Measurements from ENCODE around the gene COL4A1.
"Not testable (repeated sequence)": the region's sequence is repeated elsewhere in the genome, so short reads cannot be mapped to it uniquely, and the experiment has no call there.

COL4A1 gene

DNA sequence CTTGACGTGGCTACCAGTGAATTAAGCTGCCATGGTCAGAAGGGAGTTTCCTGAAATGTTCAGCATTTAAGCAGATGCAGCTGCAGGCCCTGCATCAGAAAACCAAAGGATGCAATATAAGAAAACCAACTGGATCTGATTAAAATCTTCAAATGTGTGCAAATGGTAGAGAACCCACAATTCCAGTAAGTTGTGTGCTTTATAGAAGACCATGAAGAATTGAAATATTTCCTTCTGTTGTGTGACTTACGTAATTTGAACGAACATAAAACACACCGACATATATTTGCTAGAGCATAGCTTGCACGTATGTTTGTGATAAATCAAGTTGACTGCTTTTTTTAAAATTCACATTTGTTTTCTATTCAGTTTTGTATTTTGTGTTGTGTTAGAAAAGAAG, 191.4 kb downstream of the COL4A1 start:
- DNase-seq (ENCODE audit: low spot score), result no peak

DNA sequence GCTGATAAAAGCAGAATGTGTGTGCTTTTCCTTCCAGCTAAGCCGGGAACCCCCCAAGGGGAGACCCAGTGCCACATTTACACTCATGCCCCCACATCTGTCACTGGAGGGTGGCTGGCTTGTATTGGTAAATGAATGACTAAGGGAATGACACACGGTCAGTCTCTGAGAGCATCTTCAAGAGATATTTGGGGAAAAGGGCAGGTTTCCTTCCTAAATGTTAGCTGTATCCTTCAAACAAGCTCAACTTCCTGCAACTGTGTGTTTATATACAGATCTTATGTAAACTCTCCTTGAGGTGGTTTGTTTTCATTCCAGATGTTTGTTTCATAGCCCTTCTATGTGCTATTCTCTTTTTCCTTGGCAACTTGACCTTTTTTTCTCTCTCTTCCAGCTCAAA, 192.6 kb downstream of the COL4A1 start:
- DNase-seq (ENCODE audit: low spot score), result no peak

DNA sequence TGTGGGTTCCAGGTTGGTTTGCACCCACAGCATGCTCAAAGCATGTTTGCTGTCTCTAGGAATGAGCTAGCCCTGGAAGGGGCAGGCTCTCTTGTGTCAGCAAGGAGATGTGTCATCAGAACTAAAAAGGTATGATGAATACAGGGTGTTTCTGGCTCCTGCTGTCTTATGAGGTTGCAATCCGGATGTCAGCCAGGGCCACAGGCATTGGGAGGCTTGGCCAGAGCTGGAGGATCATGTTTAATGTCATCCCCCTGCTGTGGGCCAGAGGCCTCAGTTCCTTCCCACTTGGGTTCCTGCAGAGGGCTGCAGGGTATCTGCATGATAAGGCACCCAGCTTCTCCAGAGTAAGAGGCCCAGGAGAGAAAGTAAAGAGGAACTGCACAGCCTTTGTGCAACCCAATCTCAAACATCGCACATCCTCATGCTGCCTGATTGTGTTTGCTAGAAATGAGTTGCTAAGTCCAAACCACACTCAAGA, 193.6 kb downstream of the COL4A1 start:
- no peak for DNase-seq (ENCODE audit: low spot score)

DNA sequence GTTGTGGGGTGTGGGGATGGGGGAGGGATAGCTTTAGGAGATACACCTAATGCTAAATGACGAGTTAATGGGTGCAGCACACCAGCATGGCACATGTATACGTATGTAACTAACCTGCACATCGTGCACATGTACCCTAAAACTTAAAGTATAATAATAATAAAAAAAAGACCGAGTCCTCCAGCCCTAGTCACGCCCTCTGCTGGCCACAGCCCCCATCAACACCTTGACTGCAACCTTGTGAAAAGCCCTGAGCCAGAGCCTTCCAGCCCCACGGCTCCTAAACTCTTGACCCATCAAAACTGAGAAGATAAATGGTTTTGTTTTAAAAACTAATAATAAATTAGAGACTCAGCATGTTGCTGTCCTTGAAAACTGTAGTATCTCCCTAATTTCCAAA, 194.6 kb downstream of the COL4A1 start:
- DNase-seq (ENCODE audit: low spot score), result not testable (repeated sequence)

DNA sequence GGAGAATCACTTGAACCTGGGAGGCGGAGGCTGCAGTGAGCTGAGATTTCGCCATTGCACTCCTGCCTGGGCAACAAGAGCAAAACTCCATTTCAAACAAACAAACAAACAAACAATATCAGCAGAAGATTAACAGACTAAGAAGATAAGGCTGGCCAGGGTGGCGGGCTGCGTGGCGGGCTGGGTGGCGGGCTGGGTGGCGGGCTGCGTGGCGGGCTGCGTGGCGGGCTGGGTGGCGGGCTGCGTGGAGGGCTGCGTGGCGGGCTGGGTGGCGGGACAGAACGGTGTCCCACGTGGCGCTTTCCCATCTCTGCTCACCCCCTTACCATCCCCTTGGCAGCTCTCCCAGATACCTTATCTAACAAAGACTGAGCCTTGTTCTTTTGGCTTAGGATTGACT, 196.2 kb downstream of the COL4A1 start:
- no peak for DNase-seq (ENCODE audit: low spot score)

DNA sequence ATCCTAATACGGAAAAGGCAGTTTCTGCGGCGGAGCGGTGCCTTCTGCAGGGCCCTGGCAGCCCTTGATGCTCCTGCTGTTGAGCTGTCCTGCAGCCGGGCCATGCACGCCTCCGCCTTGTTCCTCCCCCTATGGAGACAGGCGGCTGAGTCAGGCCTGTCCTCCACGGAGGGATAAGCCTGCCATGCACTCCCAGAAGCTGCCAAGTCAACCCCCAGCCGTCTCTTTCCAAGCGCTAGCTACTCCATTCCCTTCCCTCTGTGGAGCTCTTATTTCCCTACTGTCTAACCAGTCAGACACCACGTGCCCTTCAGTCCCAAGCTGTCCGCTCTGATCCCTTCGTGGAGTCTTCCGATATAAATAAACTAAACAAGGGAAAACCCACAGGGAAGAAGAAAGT, 197.0 kb downstream of the COL4A1 start:
- DNase-seq (ENCODE audit: low spot score), result peak; percentile 36

DNA sequence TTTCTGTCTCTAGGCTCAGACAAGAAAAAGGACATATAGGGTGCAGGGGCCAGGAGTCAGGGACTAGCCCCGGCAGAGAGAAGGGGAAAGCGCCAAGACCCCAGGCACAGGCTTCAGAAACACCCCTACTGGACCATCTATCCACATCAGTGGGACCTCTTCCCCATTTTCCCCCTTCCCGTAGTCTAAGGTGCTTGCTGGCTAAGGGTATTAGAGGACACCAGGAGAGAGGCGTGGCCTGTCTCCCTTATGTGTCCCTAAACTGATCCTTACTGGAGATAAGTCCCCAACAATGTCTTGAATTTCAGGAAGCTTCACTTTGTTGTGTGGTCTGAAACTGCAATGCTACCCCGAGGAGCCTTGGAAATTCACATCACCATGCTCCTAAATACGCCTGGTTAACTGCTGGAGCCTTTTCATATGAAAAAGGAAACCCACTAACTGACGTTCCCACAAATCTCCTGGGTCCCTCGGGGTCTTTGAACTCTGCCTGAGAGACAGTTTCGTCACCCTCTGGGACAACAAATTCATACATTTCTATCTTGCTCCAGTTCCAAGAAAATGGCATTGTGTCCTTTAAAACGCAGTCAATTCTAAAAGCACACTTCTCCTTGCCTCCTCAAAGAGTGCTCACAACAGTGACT, 197.7 kb downstream of the COL4A1 start:
- no peak for DNase-seq (ENCODE audit: low spot score)

DNA sequence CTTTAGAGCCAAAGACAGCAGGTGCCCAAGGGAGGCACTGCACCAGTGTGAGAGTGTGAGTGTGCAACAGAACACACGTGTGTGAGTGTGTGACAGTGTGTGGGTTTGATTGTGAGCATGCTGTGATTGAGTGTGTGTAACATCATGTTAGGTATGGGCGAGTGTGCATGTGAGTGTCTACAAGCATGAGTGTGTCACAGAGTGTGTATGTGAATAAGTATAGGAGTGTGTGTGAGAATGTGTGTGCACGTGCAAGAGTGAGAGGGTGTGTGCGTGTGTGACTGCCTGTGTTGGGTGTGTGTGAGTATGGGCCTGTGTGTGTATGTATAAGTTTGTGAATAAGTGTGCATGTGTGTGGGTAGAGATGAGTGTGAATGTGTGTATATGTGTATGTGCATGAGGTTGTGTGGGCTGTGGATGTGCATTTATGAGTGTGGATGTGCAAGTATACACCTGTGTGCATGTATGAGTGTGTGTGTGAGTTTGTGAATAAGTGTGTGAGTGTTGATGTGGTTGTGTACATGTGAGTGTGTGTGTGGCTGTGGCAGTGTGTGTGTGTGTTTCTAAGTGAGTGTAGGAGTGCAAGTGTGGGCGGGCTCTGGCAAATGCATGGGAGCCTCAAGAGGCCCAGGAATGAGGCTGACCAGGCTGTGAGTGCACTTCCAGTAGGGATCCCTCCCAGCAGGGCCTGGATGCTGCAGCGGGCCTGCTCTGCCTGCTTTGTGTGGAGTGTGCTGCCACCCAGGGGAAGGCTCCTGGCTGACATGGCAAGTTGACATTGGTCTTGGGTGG, 198.4 kb downstream of the COL4A1 start:
- DNase-seq (ENCODE audit: low spot score), result peak; percentile 79

DNA sequence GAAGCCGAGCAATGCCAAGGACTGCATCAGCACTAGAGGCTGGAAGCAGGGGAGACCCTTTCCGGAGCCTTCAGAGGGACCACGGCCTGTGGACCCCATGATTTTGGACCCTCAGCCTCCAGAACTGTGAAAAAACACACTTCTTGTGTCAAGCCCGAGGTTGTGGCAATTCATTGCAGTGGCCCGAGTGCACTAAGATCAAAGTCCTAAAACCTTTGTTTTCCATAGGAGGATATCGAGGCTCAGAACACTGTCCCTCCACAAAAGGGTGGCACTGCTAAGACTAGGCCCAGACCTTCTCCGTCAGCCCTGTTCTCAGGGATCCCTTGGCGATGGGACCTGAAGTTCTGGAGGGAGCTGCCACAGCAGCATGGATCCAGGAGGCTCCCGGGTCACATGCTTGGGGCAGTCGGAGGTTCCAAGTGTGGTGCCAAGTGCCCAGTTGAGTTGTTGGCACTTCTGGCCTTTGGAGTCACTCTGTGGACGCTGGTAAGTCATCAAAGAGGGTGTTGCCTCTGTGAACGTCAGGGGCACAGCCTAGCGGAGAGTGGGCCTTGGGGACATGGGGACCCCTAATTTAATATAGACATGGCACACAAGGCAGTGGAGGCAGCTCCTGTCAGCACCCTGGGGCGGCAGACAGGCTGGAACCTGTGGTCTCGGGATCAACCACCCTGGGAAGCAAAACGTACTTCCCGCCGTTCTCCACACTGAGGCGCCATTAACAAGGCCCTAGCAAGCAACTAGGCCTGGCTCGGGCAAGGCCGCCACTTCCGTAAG, 199.2 kb downstream of the COL4A1 start:
- no peak for DNase-seq (ENCODE audit: low spot score)

DNA sequence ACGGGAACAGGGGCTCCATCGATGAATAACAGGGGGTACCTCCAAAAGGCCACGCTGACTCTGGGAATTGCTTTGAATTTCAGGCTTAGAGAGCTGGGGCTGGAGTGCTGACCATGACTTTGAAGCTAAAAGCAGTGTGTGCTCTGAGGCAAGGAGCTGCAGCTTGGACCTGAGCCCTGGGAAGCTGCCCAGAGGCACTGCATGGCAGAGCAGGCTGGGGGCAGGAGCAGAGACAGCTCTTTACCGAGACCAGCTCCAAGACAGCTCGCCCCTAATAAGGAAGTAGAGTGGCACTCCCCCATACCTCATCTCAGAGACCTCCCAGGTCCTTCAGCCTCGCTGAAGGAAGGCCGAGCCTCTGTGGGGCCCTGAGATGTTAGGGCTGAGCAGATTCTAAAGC, 200.2 kb downstream of the COL4A1 start:
- DNase-seq (ENCODE audit: low spot score), result no peak

DNA sequence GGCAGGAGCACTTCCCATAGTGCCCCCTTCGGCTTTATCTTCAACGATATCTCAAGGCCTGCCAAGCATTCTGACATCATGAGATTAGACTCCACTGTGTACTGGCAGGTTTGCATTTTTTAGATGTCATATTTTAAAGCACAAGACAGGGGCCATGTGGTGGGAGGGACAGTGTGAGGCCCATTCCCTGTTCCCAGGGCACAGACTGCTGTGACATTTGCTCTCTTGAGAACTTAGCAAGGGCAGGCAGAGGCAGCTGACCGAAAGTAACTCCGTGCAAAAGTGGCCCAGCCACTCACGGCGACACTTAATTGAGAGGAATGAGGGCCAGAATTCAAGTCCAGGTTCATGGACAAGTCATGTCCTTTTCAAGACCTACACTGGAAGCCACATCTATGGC, 201.8 kb downstream of the COL4A1 start:
- DNase-seq (ENCODE audit: low spot score), result no peak

DNA sequence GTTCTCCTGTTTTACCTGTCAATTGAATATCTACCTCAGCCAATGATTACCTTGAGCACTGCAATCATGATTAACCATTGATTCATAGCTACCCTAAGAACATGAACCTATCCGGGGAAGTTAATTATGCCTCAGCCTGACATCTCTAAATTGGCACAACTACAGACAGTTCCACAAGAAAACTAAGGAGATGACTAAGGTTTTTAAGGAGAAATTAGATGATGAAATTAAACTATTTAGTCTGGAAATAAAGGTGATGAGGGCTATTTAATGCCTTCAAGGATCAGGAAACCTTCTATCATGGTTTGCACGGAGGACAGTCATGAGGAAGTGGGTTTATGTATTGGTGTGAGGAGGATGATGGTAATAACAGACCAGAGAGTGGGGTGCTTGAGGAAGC, 203.4 kb downstream of the COL4A1 start:
- DNase-seq (ENCODE audit: low spot score), result no peak

DNA sequence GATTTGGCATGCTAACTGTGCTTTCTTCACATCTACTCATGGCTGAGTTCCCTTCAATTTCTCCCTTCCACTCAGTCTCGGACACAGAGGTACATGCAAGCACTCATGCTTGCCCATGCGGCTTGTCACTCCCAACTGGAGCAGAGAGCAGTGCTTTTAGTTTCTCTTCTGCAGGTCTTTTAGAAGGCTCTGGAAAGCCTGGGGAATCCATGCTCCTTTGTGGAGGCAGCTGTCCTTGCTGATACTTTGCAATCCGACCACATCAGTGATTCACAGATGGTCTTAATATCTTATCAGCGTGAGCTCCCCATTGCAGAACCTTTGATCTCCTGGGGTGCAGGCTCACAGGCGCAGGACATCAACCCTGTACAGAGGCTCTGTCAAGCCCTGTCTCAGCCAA, 203.9 kb downstream of the COL4A1 start:
- DNase-seq (ENCODE audit: low spot score), result no peak

DNA sequence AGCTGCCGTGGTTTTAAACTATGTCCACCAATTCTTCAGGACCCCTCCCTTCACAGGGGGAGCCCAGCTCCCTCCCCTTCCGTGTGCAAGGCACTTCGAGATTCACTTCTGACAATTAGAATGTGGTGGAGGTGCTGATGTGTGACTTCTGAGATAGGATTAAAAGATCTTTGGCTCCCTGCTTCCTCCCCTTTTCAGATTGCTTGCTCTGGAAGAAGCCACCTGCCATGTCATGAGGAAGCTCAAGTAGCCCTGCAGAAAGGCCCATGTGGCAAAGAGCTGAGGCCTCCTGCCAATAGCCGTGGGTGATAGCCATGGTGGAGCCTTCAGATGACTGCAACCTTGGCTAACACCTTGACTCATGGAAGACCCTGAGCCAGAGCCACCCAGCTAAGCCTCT, 204.9 kb downstream of the COL4A1 start:
- DNase-seq (ENCODE audit: low spot score), result no peak

DNA sequence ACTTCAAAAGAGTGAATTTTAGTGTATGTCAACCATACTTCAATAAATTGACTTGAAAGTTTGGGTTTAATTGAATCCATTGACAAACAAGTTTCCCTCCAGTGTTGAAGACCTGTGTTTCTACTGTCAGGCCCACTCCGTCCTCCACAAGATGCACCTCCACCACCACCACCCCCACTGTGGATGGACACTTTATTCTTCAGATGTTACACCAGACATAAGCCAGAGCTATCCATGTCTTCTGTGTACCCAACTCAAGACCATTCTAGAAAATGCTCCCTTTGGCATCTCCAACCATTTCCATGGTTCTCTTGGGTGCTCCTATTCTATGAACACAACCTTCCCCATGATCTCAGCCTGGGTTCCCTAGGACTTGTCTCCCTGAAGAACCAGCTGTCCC, 207.0 kb downstream of the COL4A1 start:
- DNase-seq (ENCODE audit: low spot score), result no peak

Small RNAs within 50 kb of the gene (small RNA-seq; reads per million reads assigned to genes)
- 0 reads per million in 2 experiments for gene MIR8073
